Measurements from ENCODE around the gene DAPK1.
A peak's percentile ranks its signal among the peaks of the same experiment; 100 is the strongest.

Gene DAPK1

GRCh38 chr9:87569008-87569509 is 71.4 kb downstream of the DAPK1 start:
- TF ChIP-seq ZNF274 (IDR thresholded peaks at IDR 0.05; ENCODE audit: low read depth, low read length) = no peak
- peak overlapping the region; percentile 10; the same call in 1 of the 2 replicates for H3K4me3 ChIP-seq (ENCODE audit: low read length)

- TF ChIP-seq ZNF274 (IDR thresholded peaks at IDR 0.05; ENCODE audit: low read depth, low read length) = no peak
- peak overlapping the region; percentile 24; the same call in 1 of the 2 replicates for H3K4me3 ChIP-seq (ENCODE audit: low read length)
Observed at GRCh38 chr9:87569518-87569917, 71.9 kb downstream of the DAPK1 start.

- no peak for TF ChIP-seq ZNF274 (IDR thresholded peaks at IDR 0.05; ENCODE audit: low read depth, low read length)
- no peak overlapping the region; the same call in 1 of the 2 replicates for H3K4me3 ChIP-seq (ENCODE audit: low read length)
Observed at GRCh38 chr9:87570000-87570908, 72.6 kb downstream of the DAPK1 start.

DNA sequence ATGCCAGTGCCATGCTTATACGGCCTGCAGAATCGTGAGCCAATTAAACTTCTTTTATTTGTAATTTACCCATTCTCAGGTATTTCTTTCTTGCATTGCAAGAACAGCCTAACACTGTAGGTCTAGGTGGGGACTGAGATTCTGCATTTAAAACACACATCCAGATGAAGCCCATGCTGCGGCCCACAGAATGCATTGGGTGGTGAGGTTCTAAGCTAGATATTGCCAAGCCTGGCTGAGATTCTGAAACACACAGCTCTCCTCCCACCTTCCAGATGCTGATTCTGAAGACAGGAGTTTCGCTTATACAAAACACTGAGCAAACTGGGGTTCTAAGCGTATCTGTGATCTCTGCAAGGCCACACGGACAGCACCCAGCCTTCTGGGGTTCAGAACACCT is 75.1 kb downstream of the DAPK1 start:
- H3K4me3 ChIP-seq (ENCODE audit: low read length) = no peak overlapping the region
- TF ChIP-seq ZNF274 (IDR thresholded peaks at IDR 0.05; ENCODE audit: low read depth, low read length) = no peak

DNA sequence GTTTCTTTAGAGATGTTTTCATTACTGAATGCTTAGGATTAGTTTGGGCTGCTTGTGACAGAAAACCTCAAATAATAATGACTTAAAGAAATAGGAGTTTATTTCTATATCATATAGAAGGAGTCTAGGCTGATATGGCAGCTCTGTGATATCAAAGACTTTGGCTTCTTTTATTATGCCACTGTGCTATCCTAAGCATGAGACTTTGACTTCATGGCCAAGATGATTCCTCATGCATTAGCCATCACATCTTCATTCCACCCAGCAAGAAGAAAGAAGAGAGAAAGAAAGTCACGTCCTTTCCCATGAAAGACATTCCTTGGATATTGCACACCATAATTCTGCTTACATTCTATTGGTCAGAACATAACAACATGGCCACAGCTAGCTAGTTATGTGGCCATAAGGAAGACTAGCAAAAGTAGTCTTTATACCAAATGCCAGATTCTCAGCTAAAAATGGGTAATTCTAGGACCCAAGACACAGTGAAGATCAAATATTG is 76.2 kb downstream of the DAPK1 start:
- TF ChIP-seq ZNF274 (IDR thresholded peaks at IDR 0.05; ENCODE audit: low read depth, low read length) = no peak
- no peak overlapping the region for H3K4me3 ChIP-seq (ENCODE audit: low read length)

- H3K4me3 ChIP-seq (ENCODE audit: low read length) = no peak overlapping the region
- no peak for TF ChIP-seq ZNF274 (IDR thresholded peaks at IDR 0.05; ENCODE audit: low read depth, low read length)
Observed at GRCh38 chr9:87577746-87578145, 80.1 kb downstream of the DAPK1 start.

GRCh38 chr9:87578625-87579024 is 81.0 kb downstream of the DAPK1 start:
- no peak overlapping the region for H3K4me3 ChIP-seq (ENCODE audit: low read length)
- TF ChIP-seq ZNF274 (IDR thresholded peaks at IDR 0.05; ENCODE audit: low read depth, low read length) = no peak

DNA sequence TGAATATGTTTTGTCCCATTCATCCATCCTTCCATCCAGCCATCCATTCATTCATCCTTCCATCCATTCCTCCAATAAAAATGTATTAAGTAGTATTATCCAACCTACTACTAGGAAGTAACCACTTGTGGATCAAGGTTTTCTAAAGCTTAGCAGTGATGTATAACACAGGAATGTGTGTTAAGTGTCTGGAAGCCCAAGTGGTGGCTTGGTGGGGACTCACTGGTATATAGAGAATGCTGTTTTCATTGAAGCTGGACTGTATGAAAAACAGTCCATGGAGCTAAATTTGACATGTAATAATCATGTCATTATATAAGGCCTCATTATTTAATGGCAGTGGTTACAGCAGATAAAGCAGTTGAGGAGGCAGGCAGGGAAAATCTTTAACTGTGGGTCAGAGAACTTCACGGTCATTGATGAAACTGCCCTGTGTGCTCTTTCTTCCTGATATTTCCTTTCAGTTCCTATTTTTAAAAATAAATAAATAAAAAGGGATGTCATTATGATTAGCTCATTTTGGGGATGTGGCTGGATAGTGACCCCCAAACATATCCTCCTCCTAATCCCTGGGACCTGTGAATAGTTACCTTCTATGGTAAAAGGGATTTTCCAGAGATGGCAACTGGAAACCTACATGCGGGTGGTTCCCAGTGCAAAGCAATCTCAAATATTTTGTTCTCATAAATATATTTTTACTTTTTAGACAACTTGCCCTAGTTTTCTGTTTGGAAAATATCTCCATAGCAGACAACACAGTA is 82.3 kb downstream of the DAPK1 start:
- no peak for TF ChIP-seq ZNF274 (IDR thresholded peaks at IDR 0.05; ENCODE audit: low read depth, low read length)
- no peak overlapping the region for H3K4me3 ChIP-seq (ENCODE audit: low read length)

- H3K4me3 ChIP-seq (ENCODE audit: low read length) = no peak overlapping the region
- no peak for TF ChIP-seq ZNF274 (IDR thresholded peaks at IDR 0.05; ENCODE audit: low read depth, low read length)
Observed at GRCh38 chr9:87580941-87581438, 83.3 kb downstream of the DAPK1 start.

GRCh38 chr9:87581513-87581912 is 83.8 kb downstream of the DAPK1 start:
- TF ChIP-seq ZNF274 (IDR thresholded peaks at IDR 0.05; ENCODE audit: low read depth, low read length) = no peak
- H3K4me3 ChIP-seq (ENCODE audit: low read length) = no peak overlapping the region

DNA sequence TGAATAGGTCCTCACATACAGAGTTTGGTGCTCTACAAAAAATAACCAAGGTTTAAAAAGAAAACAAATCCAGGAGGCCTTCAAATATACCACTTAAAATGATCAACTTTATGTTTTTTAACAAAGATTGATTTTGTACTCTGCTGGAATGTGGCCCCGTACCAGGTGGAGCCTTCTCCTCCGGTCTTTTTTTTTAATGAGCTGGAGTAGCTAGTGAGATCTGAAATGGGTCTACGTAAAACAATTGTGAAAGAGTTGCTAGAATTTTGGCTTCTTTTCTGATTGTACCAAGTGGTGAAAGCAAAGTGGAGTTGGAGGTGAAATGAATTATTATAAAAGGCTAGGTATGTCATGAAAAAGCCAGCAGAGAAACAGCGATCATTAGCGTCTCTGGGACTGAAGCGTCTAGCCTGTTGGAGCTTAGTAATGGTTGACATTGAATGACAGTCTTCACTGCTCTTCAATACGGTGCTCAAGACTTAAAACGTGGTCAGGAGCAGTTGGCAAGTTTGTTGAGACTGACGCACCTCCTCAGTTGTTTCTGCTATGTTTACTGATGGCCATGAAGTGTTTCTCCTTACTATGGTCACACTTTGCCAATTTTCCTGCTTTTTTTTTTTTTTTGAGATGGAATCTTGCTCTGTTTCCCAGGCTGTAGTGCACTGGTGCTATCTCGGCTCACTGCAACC is 84.4 kb downstream of the DAPK1 start:
- no peak for TF ChIP-seq ZNF274 (IDR thresholded peaks at IDR 0.05; ENCODE audit: low read depth, low read length)
- H3K4me3 ChIP-seq (ENCODE audit: low read length) = no peak overlapping the region

- no peak for TF ChIP-seq ZNF274 (IDR thresholded peaks at IDR 0.05; ENCODE audit: low read depth, low read length)
Observed at GRCh38 chr9:87584326-87584725, 86.7 kb downstream of the DAPK1 start.

GRCh38 chr9:87585123-87585855 is 87.6 kb downstream of the DAPK1 start:
- no peak overlapping the region for H3K4me3 ChIP-seq (ENCODE audit: low read length)
- no peak for TF ChIP-seq ZNF274 (IDR thresholded peaks at IDR 0.05; ENCODE audit: low read depth, low read length)

More at GRCh38 chr9:87584326-87584725, 86.7 kb downstream of the DAPK1 start:
- no peak overlapping the region for H3K4me3 ChIP-seq (ENCODE audit: low read length)

All from GM08714 (cell line).